CD4-positive, alpha-beta T cell (primary cell): ENCODE measurements around the gene TAS2R13. TPM values are rescaled to one million over a fixed set of nuclear protein-coding genes. Genes with fewer than 3 reads are reported as not detected.

Source experiments
- ATAC-seq: fragments of 200-7000 bp; cut with Tn5 transposase; one replicate; pipeline ENCODE4 v1.10.0; 2022; ENCODE audit warnings: mild to moderate bottlenecking; ENCODE audit not compliant: poor library complexity
- CTCF ChIA-PET: fragments of 350-600 bp; sonication (Branson Sonifier 250); formaldehyde crosslinking; loops from one replicate; lab custom pipeline; 2021; ENCODE audit warnings: antibody characterized with exemption, inconsistent platforms; lab: Charles Lee
- POLR2A ChIA-PET: fragments of 350-600 bp; sonication (Branson Sonifier 250); formaldehyde crosslinking; loops from one replicate; lab custom pipeline; 2021; ENCODE audit warnings: antibody characterized with exemption, inconsistent platforms; lab: Charles Lee
- DNase-seq, 14 experiments: peaks; one replicate each; pipeline ENCODE4 v3.0.0-alpha.2; 2013 to 2020; ENCODE audit warnings: mixed read lengths in 2 of 14
- H3K27ac ChIP-seq, 2 donors: one replicate each; pipeline versions ENCODE4 v1.5.1 to v1.7.0; 2013; ENCODE audit warnings: low read length in 2 of 2, low read depth in 1 of 2, mild to moderate bottlenecking in 1 of 2
- H3K27me3 ChIP-seq, 2 experiments: 1 replicate in 1 of 2; 2 replicates in 1 of 2; pipeline versions ENCODE4 v1.6.1 to v1.7.0; 2013; ENCODE audit warnings: low read length in 2 of 2, control low read depth in 1 of 2, mild to moderate bottlenecking in 1 of 2, moderate library complexity in 1 of 2; ENCODE audit not compliant: insufficient read depth in 2 of 2, control insufficient read depth in 1 of 2
- H3K36me3 ChIP-seq: one replicate; pipeline ENCODE4 v1.6.1; 2013; ENCODE audit warnings: low read length, control low read depth; ENCODE audit not compliant: insufficient read depth
- H3K4me1 ChIP-seq: one replicate; pipeline ENCODE4 v1.6.1; 2013; ENCODE audit warnings: low read length, control low read depth; ENCODE audit not compliant: insufficient read depth
- H3K4me3 ChIP-seq: one replicate; pipeline ENCODE4 v1.5.1; 2013; ENCODE audit warnings: mild to moderate bottlenecking, low read length, moderate library complexity
- H3K9me3 ChIP-seq, 2 experiments: 1 replicate in 1 of 2; 2 replicates in 1 of 2; pipeline versions ENCODE4 v1.6.1 to v1.7.0; 2013; ENCODE audit warnings: low read length in 2 of 2, mild to moderate bottlenecking in 2 of 2, control low read depth in 1 of 2, moderate library complexity in 1 of 2; ENCODE audit not compliant: control insufficient read depth in 1 of 2, insufficient read depth in 1 of 2
- H3K27ac Mint-ChIP-seq: one replicate; pipeline ENCODE4 v1.8.0; 2020; ENCODE audit warnings: mixed read lengths
- H3K27me3 Mint-ChIP-seq: one replicate; pipeline ENCODE4 v1.8.0; 2021; ENCODE audit warnings: mixed read lengths
- H3K36me3 Mint-ChIP-seq: one replicate; pipeline ENCODE4 v1.8.0; 2021; ENCODE audit warnings: low read depth, mixed read lengths
- H3K4me1 Mint-ChIP-seq: one replicate; pipeline ENCODE4 v1.8.0; 2021; ENCODE audit warnings: low read depth, mixed read lengths
- H3K4me3 Mint-ChIP-seq: one replicate; pipeline ENCODE4 v1.8.0; 2020; ENCODE audit warnings: mild to moderate bottlenecking, mixed read lengths
- H3K9me3 Mint-ChIP-seq: one replicate; pipeline ENCODE4 v1.8.0; 2020; ENCODE audit warnings: mixed read lengths
- CTCF ChIP-seq: fragments of 200-600 bp; IDR thresholded peaks from one replicate; pipeline ENCODE4 v1.8.0; 2022; ENCODE audit warnings: antibody characterized with exemption, mild to moderate bottlenecking
- intact Hi-C, 2 experiments: fragments of 100-400 bp; cut with DNase I in 1 of 2; cut with micrococcal nuclease in 1 of 2; formaldehyde crosslinking; loops; one replicate each; pipeline versions ENCODE4 v1.15.1 to v1.9.0; 2023 to 2025; cut with DNase I, micrococcal nuclease
- total RNA-seq, 174 experiments: library from RNA in 2 of 174; stranded (reverse) in 2 of 174; gene quantifications; one replicate each; pipeline ENCODE4 v1.2.3 and lab custom pipeline; 2021 to 2026

The TAS2R13 gene
- total RNA-seq, 2 experiments from 2014 or later = 0.41 to 0.59 TPM

GRCh38 chr12:10901427-10901826 is 7.9 kb downstream of the TAS2R13 start:
- DNase-seq = no peak
- H3K4me3 ChIP-seq = no peak overlapping the region
- no peak for TF ChIP-seq CTCF
- ChIA-PET CTCF (no interaction called here), POLR2A (interaction anchor here (0.6 kb wide), 1 partner anchor 893 kb away, joined by 3 read pairs; no protein-coding TSS in a partner anchor)
- no peak for ATAC-seq
- H3K27ac ChIP-seq = no peak overlapping the region
- peaks cover 4 to 26% of the 10 kb centered on the region in 2 experiments for H3K9me3 ChIP-seq
- H3K27me3 Mint-ChIP-seq = no peaks in the 10 kb centered on the region
- peaks cover 16% of the 10 kb centered on the region for H3K9me3 Mint-ChIP-seq
- no peaks in the 10 kb centered on the region for H3K36me3 ChIP-seq
- H3K4me1 Mint-ChIP-seq = no peaks in the 10 kb centered on the region
- intact Hi-C loops = no loop called here
- H3K4me1 ChIP-seq = no peaks in the 10 kb centered on the region
- H3K4me3 Mint-ChIP-seq = no peak overlapping the region
- no peak overlapping the region for H3K27ac Mint-ChIP-seq
- peaks cover 64% of the 10 kb centered on the region for H3K36me3 Mint-ChIP-seq
- no peaks in the 10 kb centered on the region for H3K27me3 ChIP-seq

DNA sequence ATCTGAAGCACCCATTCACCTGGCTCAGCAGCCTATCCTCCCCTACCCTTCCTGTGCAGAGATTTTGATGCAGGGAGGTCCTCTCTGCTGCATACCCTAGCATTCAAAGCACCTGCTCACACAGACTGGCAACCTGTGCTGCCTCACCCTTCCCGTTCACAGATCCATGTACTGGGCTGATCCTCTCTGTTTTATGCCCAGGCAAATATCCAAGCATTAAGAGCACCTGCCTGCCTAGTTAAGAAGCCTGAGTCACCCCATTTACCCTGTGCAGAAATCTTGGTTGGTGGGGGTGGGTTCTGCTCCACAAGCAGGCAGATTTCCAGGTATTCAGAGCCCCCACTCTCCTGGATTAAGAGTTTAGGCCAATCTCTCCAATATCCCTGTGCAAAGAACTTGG is 8.4 kb downstream of the TAS2R13 start:
- POLR2A ChIA-PET = no interaction called here
- CTCF ChIA-PET = no interaction called here
- no peaks in the 10 kb centered on the region for H3K4me1 Mint-ChIP-seq

DNA sequence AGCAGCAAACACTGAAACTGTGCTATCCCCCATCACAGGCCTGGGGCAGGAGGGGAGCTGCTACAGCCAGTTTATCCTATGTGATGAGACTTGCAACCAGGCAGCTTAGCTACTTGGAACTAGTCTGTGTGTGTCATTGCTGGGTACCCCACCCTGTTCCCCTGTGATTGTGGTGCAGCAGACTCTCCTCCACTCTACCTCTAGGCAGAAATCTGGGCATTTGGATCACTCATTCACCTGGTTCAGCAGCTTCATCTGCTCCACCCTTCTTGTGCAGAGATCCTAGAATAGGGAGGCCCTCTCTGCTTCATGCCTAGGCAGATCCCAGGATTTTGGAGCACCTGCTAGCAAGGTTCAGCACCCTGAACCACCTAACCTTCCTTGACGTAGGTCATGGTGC is 8.8 kb downstream of the TAS2R13 start:
- Mint-ChIP-seq H3K27ac (no peak overlapping the region), H3K9me3 (peaks cover 16% of the 10 kb centered on the region), H3K4me3 (no peak overlapping the region), H3K27me3 (no peaks in the 10 kb centered on the region), H3K4me1 (no peaks in the 10 kb centered on the region), H3K36me3 (peaks cover 55% of the 10 kb centered on the region)
- ChIA-PET POLR2A (no interaction called here), CTCF (no interaction called here)
- intact Hi-C loops = no loop called here
- H3K27me3 ChIP-seq = no peaks in the 10 kb centered on the region
- no peak overlapping the region for H3K4me3 ChIP-seq
- H3K27ac ChIP-seq = no peak overlapping the region
- no peaks in the 10 kb centered on the region for H3K36me3 ChIP-seq
- TF ChIP-seq CTCF = no peak
- ATAC-seq = no peak
- H3K9me3 ChIP-seq = peaks cover 4 to 26% of the 10 kb centered on the region in 2 experiments
- no peak for DNase-seq
- no peaks in the 10 kb centered on the region for H3K4me1 ChIP-seq

More for the DNA sequence above, 8.4 kb downstream of the TAS2R13 start:
- intact Hi-C loops = no loop called here
- Histone ChIP-seq H3K27ac (no peak overlapping the region), H3K4me1 (no peaks in the 10 kb centered on the region), H3K36me3 (no peaks in the 10 kb centered on the region), H3K27me3 (no peaks in the 10 kb centered on the region), H3K4me3 (no peak overlapping the region), H3K9me3 (peaks cover 4 to 26% of the 10 kb centered on the region in 2 experiments)
- Mint-ChIP-seq H3K27me3 (no peaks in the 10 kb centered on the region), H3K36me3 (peaks cover 59% of the 10 kb centered on the region), H3K4me3 (no peak overlapping the region), H3K27ac (no peak overlapping the region), H3K9me3 (peaks cover 16% of the 10 kb centered on the region)
- no peak for ATAC-seq
- no peak for TF ChIP-seq CTCF
- DNase-seq = no peak
